H1 (cell line): ENCODE data around the gene KLHL3.

ENCODE experiments used
- CTCF ChIP-seq, 3 experiments: IDR thresholded peaks; 1 replicate in 2 of 3; 2 replicates in 1 of 3; pipeline versions ENCODE4 v1.5.1 to v1.6.1; 2011; ENCODE audit warnings: low read length in 3 of 3, mild to moderate bottlenecking in 3 of 3, inconsistent platforms in 2 of 3, low read depth in 1 of 3, moderate library complexity in 1 of 3; ENCODE audit not compliant: insufficient read depth in 1 of 3; ENCODE audit errors: control extremely low read depth in 1 of 3
- EP300 ChIP-seq, 2 experiments: IDR thresholded peaks; 1 replicate in 1 of 2; 2 replicates in 1 of 2; pipeline ENCODE4 v1.6.1; 2011 to 2012; ENCODE audit warnings: low read depth in 2 of 2, low read length in 2 of 2, mild to moderate bottlenecking in 2 of 2, borderline replicate concordance in 1 of 2, inconsistent platforms in 1 of 2, moderate library complexity in 1 of 2
- MAX ChIP-seq: IDR thresholded peaks from 2 replicates; pipeline ENCODE4 v1.6.1; 2012; ENCODE audit warnings: inconsistent platforms
- POLR2A ChIP-seq, 2 experiments: IDR thresholded peaks; 1 replicate in 1 of 2; 2 replicates in 1 of 2; pipeline ENCODE4 v1.6.1; 2011; ENCODE audit warnings: low read depth in 2 of 2, low read length in 2 of 2, mild to moderate bottlenecking in 2 of 2; ENCODE audit errors: control extremely low read depth in 1 of 2
- RAD21 ChIP-seq, 2 experiments: IDR thresholded peaks in 1 of 2; conservative IDR thresholded peaks in 1 of 2; 2 replicates each; pipeline ENCODE4 v1.6.1; 2011; ENCODE audit warnings: low read depth in 2 of 2, low read length in 2 of 2, improper control_type of control experiment in 1 of 2, inconsistent platforms in 1 of 2, mild to moderate bottlenecking in 1 of 2, moderate library complexity in 1 of 2
- SIN3A ChIP-seq, 2 experiments: IDR thresholded peaks in 1 of 2; conservative IDR thresholded peaks in 1 of 2; 2 replicates each; pipeline ENCODE4 v1.6.1; 2011 to 2012; ENCODE audit warnings: low read length in 2 of 2, improper control_type of control experiment in 1 of 2, low read depth in 1 of 2, mild to moderate bottlenecking in 1 of 2
- SUZ12 ChIP-seq: fragments of 200-600 bp; sonication (generic); IDR thresholded peaks from 2 replicates; pipeline ENCODE4 v1.6.1; 2012; ENCODE audit warnings: mild to moderate bottlenecking, inconsistent platforms, low read length, moderate library complexity, mixed read lengths
- ZNF274 ChIP-seq: IDR thresholded peaks from 2 replicates; pipeline ENCODE4 v1.7.0; 2012; ENCODE audit warnings: low read length, borderline replicate concordance; ENCODE audit errors: extremely low read depth

- TF ChIP-seq CTCF (IDR thresholded peaks at IDR 0.05; ENCODE audit: control extremely low read depth in 1 of 3, insufficient read depth in 1 of 3, low read depth in 1 of 3, low read length in 3 of 3), result no peak
- TF ChIP-seq SIN3A (conservative IDR thresholded peaks at IDR 0.05 in 1 of 2, IDR thresholded peaks at IDR 0.05 in 1 of 2; ENCODE audit: low read depth in 1 of 2, low read length in 2 of 2), result no peak
- no peak for TF ChIP-seq POLR2A (IDR thresholded peaks at IDR 0.05; ENCODE audit: control extremely low read depth in 1 of 2, low read depth in 2 of 2, low read length in 2 of 2)
- TF ChIP-seq RAD21 (IDR thresholded peaks at IDR 0.05 in 1 of 2, conservative IDR thresholded peaks at IDR 0.05 in 1 of 2; ENCODE audit: low read depth in 2 of 2, low read length in 2 of 2), result no peak
- TF ChIP-seq ZNF274, result no peak
- TF ChIP-seq MAX, result no peak
- TF ChIP-seq SUZ12, result no peak
- TF ChIP-seq EP300 (IDR thresholded peaks at IDR 0.05; ENCODE audit: borderline replicate concordance in 1 of 2, low read depth in 2 of 2, low read length in 2 of 2), result no peak
Observed at GRCh38 chr5:137575211-137575610, 160.7 kb downstream of the KLHL3 start.
